ENCODE results near the gene PTCD2.

- TF ChIP-seq POLR2AphosphoS5 (IDR thresholded peaks at IDR 0.05; ENCODE audit: borderline replicate concordance, low read depth, low read length) (no peak), EZH2 (IDR thresholded peaks at IDR 0.05) (no peak)
Measured at GRCh38 chr5:72386639-72387038, 66.5 kb downstream of the PTCD2 start.

Data from SK-N-MC (cell line).